ENCODE measurements around the gene FAM3D.

FAM3D gene

DNA sequence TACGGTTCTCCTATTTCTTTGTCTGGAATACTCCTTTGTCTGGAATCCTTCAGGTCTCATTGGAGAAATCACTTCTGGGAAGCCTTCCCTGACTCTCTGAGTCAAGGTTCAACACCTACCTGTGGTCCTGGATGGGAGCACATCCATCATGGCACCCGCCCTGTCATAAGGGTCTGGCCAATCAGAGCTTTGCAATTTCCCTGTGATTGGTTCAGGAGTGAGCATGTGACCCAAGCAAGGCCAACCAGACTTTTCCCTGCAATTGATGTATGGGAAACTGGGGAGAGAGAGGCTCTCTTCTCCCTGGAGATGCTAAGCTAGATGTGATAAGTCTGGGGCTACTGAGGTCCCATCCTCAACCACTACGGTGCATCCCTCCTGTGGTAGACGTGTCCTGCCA, 8.1 kb downstream of the FAM3D start:
- H3K27me3 ChIP-seq (ENCODE audit: insufficient read depth, low read length) = peaks cover 4% of the 10 kb centered on the region
- H2AFZ ChIP-seq (ENCODE audit: low read depth, low read length) = no peak overlapping the region
- no peaks in the 10 kb centered on the region for H3K36me3 ChIP-seq (ENCODE audit: insufficient read depth, low read length)
- no peaks in the 10 kb centered on the region for H3K9me3 ChIP-seq (ENCODE audit: low read length)
- H3K4me1 ChIP-seq (ENCODE audit: insufficient read depth, low read length) = no peaks in the 10 kb centered on the region
- H3K4me3 ChIP-seq (ENCODE audit: low read length) = no peak overlapping the region

DNA sequence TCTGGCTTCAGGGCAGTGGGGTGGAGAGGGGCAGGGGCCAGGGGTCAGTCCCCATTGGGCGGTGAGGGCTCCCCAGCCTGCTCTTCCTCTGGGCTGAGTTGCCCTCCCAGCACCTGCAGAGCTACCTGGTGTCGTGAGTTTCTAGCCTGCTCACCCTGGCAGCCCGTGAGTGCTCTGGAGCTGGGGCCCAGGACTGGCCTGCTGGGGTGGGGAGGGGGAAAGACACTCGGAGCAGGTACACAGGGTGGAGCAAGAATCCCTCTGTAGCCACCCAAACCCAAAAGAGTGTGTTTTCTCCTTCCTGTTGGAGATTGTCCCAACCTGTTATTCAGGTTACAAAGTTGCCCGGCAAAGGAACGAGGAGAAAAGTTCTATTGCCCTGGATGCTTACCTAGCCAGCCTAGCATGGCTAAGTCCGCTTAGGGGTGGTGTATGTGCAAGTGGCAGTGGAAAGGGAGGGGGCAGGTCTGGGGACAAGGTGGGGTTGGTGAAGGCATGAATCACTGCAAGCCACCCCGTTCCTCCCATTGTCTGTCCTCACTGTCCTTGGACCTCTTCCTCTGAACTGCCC, 8.9 kb downstream of the FAM3D start:
- H3K4me1 ChIP-seq (ENCODE audit: insufficient read depth, low read length) = no peaks in the 10 kb centered on the region

DNA sequence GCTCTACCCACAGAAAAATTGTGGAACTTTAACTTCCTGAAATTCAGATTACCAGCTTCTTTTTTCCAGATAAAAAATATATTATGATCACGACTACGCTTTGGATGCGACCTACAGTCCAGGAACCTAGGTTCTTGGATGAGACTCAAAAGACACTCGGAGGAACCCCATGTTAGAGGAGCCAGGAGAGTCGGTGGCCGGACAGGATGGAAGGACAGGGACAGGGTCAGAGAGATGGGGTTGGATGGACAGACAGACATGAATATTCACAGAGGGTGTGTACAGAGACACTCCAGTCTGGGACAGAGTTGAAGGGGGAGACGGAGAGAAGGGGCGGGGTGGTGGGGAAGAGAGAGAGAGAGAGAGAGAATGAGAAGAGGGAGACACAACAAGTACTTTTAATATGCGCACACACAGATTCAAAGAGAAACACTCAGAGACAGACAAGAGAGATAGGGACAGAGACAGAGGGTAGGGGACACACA, 9.5 kb downstream of the FAM3D start:
- no peaks in the 10 kb centered on the region for H3K4me1 ChIP-seq (ENCODE audit: insufficient read depth, low read length)
- H3K9me3 ChIP-seq (ENCODE audit: low read length) = no peaks in the 10 kb centered on the region
- H3K36me3 ChIP-seq (ENCODE audit: insufficient read depth, low read length) = no peaks in the 10 kb centered on the region
- no peak overlapping the region for H3K4me3 ChIP-seq (ENCODE audit: low read length)
- H2AFZ ChIP-seq (ENCODE audit: low read depth, low read length) = no peak overlapping the region
- peaks cover 4% of the 10 kb centered on the region for H3K27me3 ChIP-seq (ENCODE audit: insufficient read depth, low read length)

More for the DNA sequence above, 8.9 kb downstream of the FAM3D start:
- H3K4me3 ChIP-seq (ENCODE audit: low read length) = no peak overlapping the region
- no peaks in the 10 kb centered on the region for H3K9me3 ChIP-seq (ENCODE audit: low read length)
- H2AFZ ChIP-seq (ENCODE audit: low read depth, low read length) = no peak overlapping the region
- H3K36me3 ChIP-seq (ENCODE audit: insufficient read depth, low read length) = no peaks in the 10 kb centered on the region
- peaks cover 4% of the 10 kb centered on the region for H3K27me3 ChIP-seq (ENCODE audit: insufficient read depth, low read length)

DNA sequence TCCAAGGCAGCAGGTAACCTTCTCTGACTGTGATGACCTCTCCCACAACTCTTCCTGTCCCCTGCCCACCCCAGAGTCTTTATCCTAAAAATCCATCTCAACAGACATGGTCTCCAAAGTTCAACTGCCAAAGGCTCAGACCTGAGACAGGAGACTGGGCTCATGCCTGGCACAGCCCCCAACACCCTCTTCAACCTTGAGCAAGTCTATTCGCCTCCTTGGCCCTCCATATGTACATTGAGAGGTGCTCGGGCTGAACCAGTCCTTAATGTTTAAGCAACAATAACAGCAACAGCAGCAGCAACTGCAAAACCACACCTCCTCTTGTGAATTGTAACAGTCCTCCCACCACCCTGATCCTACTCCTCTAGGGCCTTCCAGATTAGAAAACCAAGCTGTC, 9.9 kb downstream of the FAM3D start:
- no peaks in the 10 kb centered on the region for H3K36me3 ChIP-seq (ENCODE audit: insufficient read depth, low read length)
- H3K27me3 ChIP-seq (ENCODE audit: insufficient read depth, low read length) = peaks cover 3% of the 10 kb centered on the region
- no peaks in the 10 kb centered on the region for H3K4me1 ChIP-seq (ENCODE audit: insufficient read depth, low read length)
- no peak overlapping the region for H3K4me3 ChIP-seq (ENCODE audit: low read length)
- no peak overlapping the region for H2AFZ ChIP-seq (ENCODE audit: low read depth, low read length)
- H3K9me3 ChIP-seq (ENCODE audit: low read length) = no peaks in the 10 kb centered on the region

DNA sequence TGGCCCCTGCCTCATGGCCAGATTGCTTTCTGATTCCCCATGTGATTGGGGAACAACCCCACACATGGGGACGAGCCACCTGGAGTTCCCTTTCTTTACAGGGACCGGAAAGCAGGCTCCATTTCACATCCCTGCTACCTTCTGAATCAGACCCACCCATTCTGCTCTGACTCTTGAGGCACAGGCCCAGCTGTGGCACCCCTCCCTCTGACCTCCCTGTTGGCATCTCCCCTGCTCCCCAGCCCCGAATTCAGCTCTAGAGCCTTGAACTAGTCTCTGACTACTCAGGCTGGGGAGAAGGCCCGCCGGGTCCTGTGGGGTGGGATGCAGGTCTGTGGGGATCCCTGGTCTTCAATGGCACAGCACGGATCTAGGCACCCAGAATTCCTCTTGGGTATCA, 12.1 kb downstream of the FAM3D start:
- H3K9me3 ChIP-seq (ENCODE audit: low read length) = no peaks in the 10 kb centered on the region
- no peak overlapping the region for H2AFZ ChIP-seq (ENCODE audit: low read depth, low read length)
- no peaks in the 10 kb centered on the region for H3K4me1 ChIP-seq (ENCODE audit: insufficient read depth, low read length)
- H3K27me3 ChIP-seq (ENCODE audit: insufficient read depth, low read length) = no peaks in the 10 kb centered on the region
- no peaks in the 10 kb centered on the region for H3K36me3 ChIP-seq (ENCODE audit: insufficient read depth, low read length)
- no peak overlapping the region for H3K4me3 ChIP-seq (ENCODE audit: low read length)

DNA sequence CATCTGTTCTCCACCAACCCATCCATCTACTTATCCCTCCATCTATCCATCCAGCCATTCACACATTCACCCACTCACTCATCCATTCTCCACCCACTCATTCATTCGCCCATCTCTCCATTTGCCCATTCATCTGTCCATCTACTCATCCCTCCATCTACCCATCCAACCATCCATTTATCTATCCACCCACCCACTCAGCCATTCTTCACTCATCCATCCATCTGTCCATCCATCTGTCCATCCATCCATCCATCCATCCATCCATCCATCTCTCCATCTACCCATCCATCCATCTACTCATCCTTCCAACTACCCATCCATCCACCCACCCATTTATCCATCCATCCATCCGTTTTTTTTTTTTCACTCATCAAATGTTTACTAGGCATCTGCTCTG, 13.9 kb downstream of the FAM3D start:
- Histone ChIP-seq H2AFZ (ENCODE audit: low read depth, low read length) (no peak overlapping the region), H3K36me3 (ENCODE audit: insufficient read depth, low read length) (no peaks in the 10 kb centered on the region), H3K4me1 (ENCODE audit: insufficient read depth, low read length) (no peaks in the 10 kb centered on the region), H3K4me3 (ENCODE audit: low read length) (no peak overlapping the region), H3K27me3 (ENCODE audit: insufficient read depth, low read length) (no peaks in the 10 kb centered on the region), H3K9me3 (ENCODE audit: low read length) (no peaks in the 10 kb centered on the region)

DNA sequence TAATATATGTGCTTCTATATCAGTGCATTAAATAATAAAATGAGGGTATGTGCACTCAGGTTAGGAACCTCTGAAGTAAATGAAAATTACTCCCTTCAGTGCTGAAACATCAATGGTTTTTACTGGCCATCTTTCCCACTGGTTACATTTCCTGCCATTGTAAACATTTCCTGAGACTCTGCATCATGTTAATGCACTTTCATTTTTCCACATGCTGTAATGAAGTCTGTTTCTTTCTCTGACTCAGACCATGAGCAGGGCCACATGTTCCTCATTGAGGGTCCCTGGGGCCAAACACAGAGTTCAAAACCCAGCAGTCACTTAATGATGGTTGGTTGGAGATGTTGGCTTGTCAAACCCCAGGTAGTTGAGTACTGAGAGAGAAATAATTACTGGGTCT, 15.3 kb downstream of the FAM3D start:
- H2AFZ ChIP-seq (ENCODE audit: low read depth, low read length) = no peak overlapping the region
- H3K4me3 ChIP-seq (ENCODE audit: low read length) = no peak overlapping the region
- no peaks in the 10 kb centered on the region for H3K9me3 ChIP-seq (ENCODE audit: low read length)
- no peaks in the 10 kb centered on the region for H3K36me3 ChIP-seq (ENCODE audit: insufficient read depth, low read length)
- H3K4me1 ChIP-seq (ENCODE audit: insufficient read depth, low read length) = no peaks in the 10 kb centered on the region
- H3K27me3 ChIP-seq (ENCODE audit: insufficient read depth, low read length) = no peaks in the 10 kb centered on the region

DNA sequence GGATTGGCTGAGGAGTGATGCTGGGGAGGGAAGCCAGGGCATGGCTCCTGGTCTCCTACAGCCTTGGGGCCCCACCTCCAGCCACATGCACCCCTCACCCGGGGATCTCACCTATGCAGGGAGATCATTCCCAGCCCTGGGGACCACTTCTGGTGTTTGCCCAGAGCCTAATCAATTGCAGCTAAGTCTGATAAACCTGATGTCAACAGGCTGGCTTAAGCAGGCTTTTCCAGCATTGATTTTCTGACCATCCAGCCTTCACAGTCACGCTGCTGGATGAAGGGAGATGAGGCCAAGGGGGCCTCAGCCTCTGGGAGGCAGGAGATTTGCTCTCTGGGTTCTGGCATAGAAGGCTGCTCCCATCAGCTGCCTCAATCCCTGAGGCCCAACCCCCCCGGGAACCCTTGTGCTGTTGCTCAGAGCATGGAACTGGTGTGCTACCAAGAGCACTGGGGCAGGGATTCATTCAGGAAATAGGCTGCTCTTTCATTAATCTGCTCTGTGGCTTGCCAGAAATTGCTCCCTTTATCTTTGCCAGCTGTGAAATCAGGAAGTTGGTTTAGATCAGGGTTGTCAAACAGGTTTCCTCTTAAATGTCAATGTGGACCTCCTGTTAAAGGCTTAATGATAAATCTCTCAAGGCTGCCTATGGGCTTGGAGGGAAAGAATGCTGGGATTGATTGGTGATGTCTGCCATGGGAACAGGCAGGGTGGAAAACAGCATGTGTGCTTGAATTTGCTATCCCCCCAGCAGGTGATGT, 19.0 kb downstream of the FAM3D start:
- Histone ChIP-seq H3K4me3 (ENCODE audit: low read length) (no peak overlapping the region), H3K36me3 (ENCODE audit: insufficient read depth, low read length) (no peaks in the 10 kb centered on the region), H3K9me3 (ENCODE audit: low read length) (no peaks in the 10 kb centered on the region), H3K4me1 (ENCODE audit: insufficient read depth, low read length) (no peaks in the 10 kb centered on the region), H3K27me3 (ENCODE audit: insufficient read depth, low read length) (no peaks in the 10 kb centered on the region), H2AFZ (ENCODE audit: low read depth, low read length) (no peak overlapping the region)

DNA sequence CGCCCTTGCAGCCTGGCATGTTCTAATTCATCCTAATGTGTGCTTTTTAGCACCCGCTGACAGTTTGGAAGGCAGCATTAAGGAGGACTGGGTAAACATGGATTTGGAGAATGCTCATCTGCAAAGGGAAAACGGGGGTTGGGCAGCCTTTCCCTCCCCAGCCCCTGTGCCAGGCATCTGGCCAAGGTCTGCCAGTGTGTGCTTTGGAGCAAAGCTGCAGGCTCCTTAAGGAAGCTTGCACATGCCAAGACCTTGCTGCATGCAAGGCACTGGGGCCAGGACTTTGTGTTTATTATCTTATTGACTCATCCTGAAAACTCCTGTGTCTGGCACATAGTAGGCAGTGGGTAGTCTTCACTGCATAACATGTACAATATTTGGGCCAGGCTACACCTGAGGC, 20.1 kb downstream of the FAM3D start:
- Histone ChIP-seq H3K4me1 (ENCODE audit: insufficient read depth, low read length) (no peaks in the 10 kb centered on the region), H3K27me3 (ENCODE audit: insufficient read depth, low read length) (no peaks in the 10 kb centered on the region), H3K36me3 (ENCODE audit: insufficient read depth, low read length) (no peaks in the 10 kb centered on the region), H2AFZ (ENCODE audit: low read depth, low read length) (no peak overlapping the region), H3K4me3 (ENCODE audit: low read length) (no peak overlapping the region), H3K9me3 (ENCODE audit: low read length) (no peaks in the 10 kb centered on the region)

DNA sequence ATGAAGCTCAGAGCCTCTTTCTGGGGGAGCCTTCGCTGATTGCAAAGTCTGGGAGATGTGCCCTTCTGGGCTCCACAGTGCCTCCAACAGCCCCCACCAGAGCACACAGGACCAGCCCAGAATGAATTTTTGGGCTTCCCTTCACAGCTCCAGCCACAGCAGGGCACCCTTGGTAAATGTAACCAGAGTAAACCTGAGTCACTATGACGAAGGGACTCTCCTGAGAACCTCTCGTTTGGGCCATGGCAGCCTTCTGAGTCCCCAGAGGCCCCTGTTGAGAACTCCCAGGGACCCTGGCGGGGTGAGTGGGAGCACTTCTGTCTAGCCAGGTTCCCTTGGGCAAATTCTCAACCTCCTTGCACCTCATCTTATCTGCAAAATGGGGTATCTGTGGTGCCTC, 20.8 kb downstream of the FAM3D start:
- Histone ChIP-seq H3K27me3 (ENCODE audit: insufficient read depth, low read length) (no peaks in the 10 kb centered on the region), H3K9me3 (ENCODE audit: low read length) (no peaks in the 10 kb centered on the region), H2AFZ (ENCODE audit: low read depth, low read length) (no peak overlapping the region), H3K4me1 (ENCODE audit: insufficient read depth, low read length) (no peaks in the 10 kb centered on the region), H3K36me3 (ENCODE audit: insufficient read depth, low read length) (no peaks in the 10 kb centered on the region), H3K4me3 (ENCODE audit: low read length) (no peak overlapping the region)

DNA sequence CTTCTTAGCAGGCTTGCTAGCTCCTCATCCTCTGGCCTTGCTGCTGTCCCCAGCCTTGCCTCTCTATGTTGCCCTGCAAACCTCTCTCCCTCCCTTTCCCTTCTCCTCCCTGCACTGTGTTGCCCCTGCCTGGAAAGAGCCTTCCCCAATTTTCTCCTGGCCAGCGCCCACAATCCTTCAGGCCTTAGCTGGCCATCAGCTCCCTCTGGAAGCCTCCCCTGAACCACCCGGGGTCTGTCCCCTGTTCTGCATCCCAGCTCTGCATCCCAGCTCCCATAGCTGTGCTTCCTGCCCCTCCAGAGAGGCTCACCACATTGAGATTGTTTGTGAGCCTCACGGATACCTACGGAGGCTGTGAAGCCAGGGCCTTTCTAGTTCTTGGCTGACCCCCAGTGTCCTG, 23.7 kb downstream of the FAM3D start:
- H3K4me1 ChIP-seq (ENCODE audit: insufficient read depth, low read length) = peaks cover 4% of the 10 kb centered on the region
- no peaks in the 10 kb centered on the region for H3K9me3 ChIP-seq (ENCODE audit: low read length)
- no peak overlapping the region for H3K4me3 ChIP-seq (ENCODE audit: low read length)
- no peak overlapping the region for H2AFZ ChIP-seq (ENCODE audit: low read depth, low read length)
- no peaks in the 10 kb centered on the region for H3K27me3 ChIP-seq (ENCODE audit: insufficient read depth, low read length)
- H3K36me3 ChIP-seq (ENCODE audit: insufficient read depth, low read length) = no peaks in the 10 kb centered on the region

DNA sequence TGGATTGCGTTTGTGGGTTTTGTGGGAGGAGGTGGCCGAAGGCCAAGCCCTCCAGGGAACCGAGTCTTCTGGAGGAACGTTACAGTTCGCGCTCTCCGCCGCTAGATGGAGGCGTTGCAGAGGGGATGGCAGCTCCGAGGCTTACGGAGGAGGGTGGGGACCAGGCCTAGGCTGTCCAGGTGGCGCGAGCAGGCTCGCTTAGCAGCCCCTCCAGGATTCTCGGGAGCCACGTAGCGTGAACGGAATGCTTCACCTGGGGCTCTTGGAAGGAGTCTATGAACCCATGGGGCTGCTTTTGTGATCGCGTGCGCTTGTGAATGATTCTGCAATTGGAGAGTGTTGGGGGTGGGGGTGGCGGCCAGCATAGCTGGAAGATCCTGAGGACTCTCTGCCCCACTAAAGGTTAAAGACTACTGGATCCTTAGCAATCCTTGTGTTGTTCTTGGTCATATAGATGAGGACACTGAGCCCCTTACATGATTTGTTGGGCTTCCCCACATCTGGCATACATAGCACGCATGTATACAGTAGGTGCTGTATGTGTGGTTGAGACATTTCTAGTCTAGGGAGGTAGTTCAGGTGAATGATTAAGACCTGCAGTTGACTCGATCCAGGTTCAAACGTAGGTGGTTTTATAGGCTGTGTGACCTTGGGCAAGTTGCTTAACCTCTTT, 25.7 kb downstream of the FAM3D start:
- no peaks in the 10 kb centered on the region for H3K27me3 ChIP-seq (ENCODE audit: insufficient read depth, low read length)
- H3K36me3 ChIP-seq (ENCODE audit: insufficient read depth, low read length) = no peaks in the 10 kb centered on the region

DNA sequence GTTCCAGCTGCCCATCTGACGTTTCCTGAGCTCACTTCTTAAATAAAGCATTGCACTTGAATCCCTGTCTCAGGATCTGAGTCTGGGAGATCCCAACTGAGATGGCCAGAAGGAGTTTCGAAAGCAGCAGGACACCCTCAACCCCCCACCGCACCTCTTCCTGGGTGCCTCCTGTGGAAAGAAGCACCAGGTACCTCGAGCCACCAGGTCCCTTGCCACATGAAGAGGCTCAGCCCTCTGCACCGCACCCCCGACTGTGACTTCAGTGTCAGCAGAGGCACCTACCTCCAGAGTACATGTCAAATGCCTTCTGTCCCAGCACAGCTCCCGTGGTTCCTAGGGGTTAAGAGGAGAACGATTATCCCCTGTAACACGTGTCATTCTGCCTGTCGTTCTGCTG, 26.7 kb downstream of the FAM3D start:
- H3K27me3 ChIP-seq (ENCODE audit: insufficient read depth, low read length) = no peaks in the 10 kb centered on the region

More for the DNA sequence above, 25.7 kb downstream of the FAM3D start:
- Histone ChIP-seq H3K9me3 (ENCODE audit: low read length) (peaks cover 2% of the 10 kb centered on the region), H2AFZ (ENCODE audit: low read depth, low read length) (no peak overlapping the region), H3K4me3 (ENCODE audit: low read length) (no peak overlapping the region), H3K4me1 (ENCODE audit: insufficient read depth, low read length) (peaks cover 4% of the 10 kb centered on the region)

More for the DNA sequence above, 26.7 kb downstream of the FAM3D start:
- Histone ChIP-seq H2AFZ (ENCODE audit: low read depth, low read length) (no peak overlapping the region), H3K4me3 (ENCODE audit: low read length) (no peak overlapping the region), H3K36me3 (ENCODE audit: insufficient read depth, low read length) (no peaks in the 10 kb centered on the region), H3K4me1 (ENCODE audit: insufficient read depth, low read length) (peaks cover 4% of the 10 kb centered on the region), H3K9me3 (ENCODE audit: low read length) (peaks cover 2% of the 10 kb centered on the region)
